H1 (cell line): Measurements from ENCODE around the gene MSL1. TPM values are rescaled to one million over a fixed set of nuclear protein-coding genes. Genes with fewer than 3 reads are reported as not detected.

Source experiments
- ASH2L ChIP-seq: fragments of 200-600, 300-600 bp; sonication (generic); IDR thresholded peaks from one replicate; pipeline ENCODE4 v1.7.1; 2017; ENCODE audit warnings: low read length
- CHD7 ChIP-seq: fragments of 300-600 bp; sonication (generic); IDR thresholded peaks from 2 replicates; pipeline ENCODE4 v1.7.1; 2012; ENCODE audit warnings: low read length, moderate library complexity, mild to moderate bottlenecking, inconsistent platforms; ENCODE audit not compliant: insufficient replicate concordance
- EP300 ChIP-seq, 2 experiments: IDR thresholded peaks; 1 replicate in 1 of 2; 2 replicates in 1 of 2; pipeline ENCODE4 v1.6.1; 2011 to 2012; ENCODE audit warnings: low read depth in 2 of 2, low read length in 2 of 2, mild to moderate bottlenecking in 2 of 2, borderline replicate concordance in 1 of 2, inconsistent platforms in 1 of 2, moderate library complexity in 1 of 2
- JUND ChIP-seq: IDR thresholded peaks from 2 replicates; pipeline ENCODE4 v1.6.1; 2011; ENCODE audit warnings: mild to moderate bottlenecking, improper control_type of control experiment, low read length
- polyA plus RNA-seq, 7 experiments: library from polyadenylated mRNA; depleted of rRNA in 3 of 7; stranded (reverse) in 5 of 7; unstranded in 2 of 7; fragments of >200 nt in 5 of 7; fragments of 200-250 nt in 2 of 7; gene quantifications; 1 replicate in 5 of 7; 2 replicates in 1 of 7; 4 replicates in 1 of 7; pipeline versions ENCODE4 v1.2.1 to v1.2.3, GENCODE V29; 2011 to 2013; ENCODE audit warnings: missing spikeins in 2 of 7, mixed read lengths in 2 of 7
- total RNA-seq: library from RNA; stranded (reverse); fragmentation: NEBNext Ultra II Directional; extraction: Animal tissue kit (Norgen Biotek cat#: 25700); gene quantifications from 2 replicates; pipeline ENCODE4 v1.2.1, GENCODE V29; 2021

Gene MSL1
- total and polyA plus RNA-seq, 2 of the 8 experiments (the other 6 are each of a cell fraction or from before 2014, with no cell fraction given): 24.1 to 66.5 TPM

GRCh38 chr17:40074175-40074512 is 47.6 kb upstream of the MSL1 start (continued):
- TF ChIP-seq CHD7 (no peak), JUND (no peak), ASH2L (no peak), EP300 (IDR thresholded peaks at IDR 0.05; ENCODE audit: borderline replicate concordance in 1 of 2, low read depth in 2 of 2, low read length in 2 of 2) (no peak)
